Adrenal gland (tissue), 12 donors: ENCODE results near the gene RBM26. TPM values are rescaled to one million over a fixed set of nuclear protein-coding genes. Genes with fewer than 3 reads are reported as not detected.

Source experiments
- DNase-seq, 7 donors: peaks; one replicate each; pipeline ENCODE4 v3.0.0-alpha.2; 2019 to 2020
- H3K27ac ChIP-seq, 5 donors: fragments of 200-600 bp; sonication (generic) in 4 of 5; 1 replicate in 3 of 5; 2 replicates in 2 of 5; pipeline versions ENCODE4 v1.5.1 to v1.8.0; 2016 to 2020; ENCODE audit warnings: mild to moderate bottlenecking in 1 of 5
- H3K27me3 ChIP-seq: fragments of 200-600 bp; 2 replicates; pipeline ENCODE4 v1.8.0; 2021
- H3K36me3 ChIP-seq, 2 donors: fragments of 200-600 bp; replicated peaks in 1 of 2; 1 replicate in 1 of 2; 2 replicates in 1 of 2; pipeline versions ENCODE4 v1.5.1 to v1.8.0; 2018 to 2022
- H3K4me1 ChIP-seq, 2 donors: fragments of 200-600 bp; replicated peaks in 1 of 2; 1 replicate in 1 of 2; 2 replicates in 1 of 2; pipeline versions ENCODE4 v1.5.1 to v1.8.0; 2018 to 2021
- H3K4me3 ChIP-seq, 4 donors: fragments of 200-600 bp; sonication (generic) in 3 of 4; one replicate each; pipeline ENCODE4 v1.5.1; 2016 to 2018
- H3K9me3 ChIP-seq, 3 donors: fragments of 200-600 bp; sonication (generic) in 1 of 3; replicated peaks in 1 of 3; 1 replicate in 2 of 3; 2 replicates in 1 of 3; pipeline versions ENCODE4 v1.5.1 to v1.8.0; 2016 to 2021
- POLR2A ChIP-seq, 2 donors: fragments of 450-650 bp; IDR thresholded peaks; one replicate each; pipeline ENCODE4 v1.6.1; 2017; ENCODE audit warnings: antibody characterized with exemption in 2 of 2, mild to moderate bottlenecking in 2 of 2, moderate library complexity in 1 of 2
- WGBS, 4 donors: extraction: QIAGEN DNeasy Blood & Tissue Kit in 2 of 4; methylation state at CpG; one replicate each; pipeline versions ENCODE4 v1.1.5 to v1.1.7; 2013 to 2017; 5-methylcytosine and 5-hydroxymethylcytosine counted together
- intact Hi-C, 2 donors: fragments of 100-400 bp; cut with DNase I; formaldehyde crosslinking; loops; one replicate each; pipeline versions ENCODE4 v1.14.1 to v1.15.0; 2022 to 2023
- polyA plus RNA-seq, 3 donors: library from polyadenylated mRNA; stranded (reverse); fragments of 200-250 nt in 2 of 3; fragments of 350-450 nt in 1 of 3; fragmentation: Illumina TruSeq in 1 of 3; extraction: RNeasy Lipid Tissue Mini Kit (QIAGEN cat#74804) in 1 of 3; gene quantifications; one replicate each; pipeline ENCODE4 v1.2.3, GENCODE V29; 2013 to 2014
- total RNA-seq, 9 donors: library from RNA; depleted of rRNA in 4 of 9; stranded (reverse); fragments of >200 nt in 4 of 9; fragments of 120-200 nt in 1 of 9; fragmentation: NEBNext Ultra II Directional in 1 of 9; extraction: Animal tissue kit (Norgen Biotek cat#: 25700) in 1 of 9; gene quantifications; one replicate each; pipeline versions ENCODE4 v1.1.0 to v1.2.4, GENCODE V29; 2013 to 2023
- TF ChIP-seq, protein P1 (sequence below), 6 experiments: fragments of 450-650 bp in 4 of 6; fragments of 200-600 bp in 2 of 6; sonication (generic) in 1 of 6; IDR thresholded peaks; 1 replicate in 5 of 6; 2 replicates in 1 of 6; pipeline versions ENCODE4 v1.5.1 to v1.8.0; 2016 to 2021; ENCODE audit warnings: antibody characterized with exemption in 6 of 6, mild to moderate bottlenecking in 2 of 6, moderate library complexity in 1 of 6
- donor health status: healthy with polysubstance abuse.
- donor health status: Bipolar disorder and iron deficiency.
- donor health status: DM: yes; HTN: yes; CAD: no.
- donor health status: DM: no; HTN: no; CAD: no.
- donor health status: DM: no; HTN: no; CAD: no.
- donor health status: DM: yes; HTN: yes; CAD: no.

The RBM26 gene
- total and polyA plus RNA-seq, 12 donors = 18.7 to 62.5 (median 39.7) TPM

GRCh38 chr13:79447741-79448140, 41.7 kb upstream of the RBM26 start:
- Histone ChIP-seq H3K9me3 (no peaks in the 10 kb centered on the region), H3K4me3 (no peak overlapping the region), H3K36me3 (no peaks in the 10 kb centered on the region), H3K27me3 (no peaks in the 10 kb centered on the region), H3K4me1 (peaks cover 0 to 9% of the 10 kb centered on the region in 2 donors), H3K27ac (no peak overlapping the region)
- TF ChIP-seq, protein P1, sequence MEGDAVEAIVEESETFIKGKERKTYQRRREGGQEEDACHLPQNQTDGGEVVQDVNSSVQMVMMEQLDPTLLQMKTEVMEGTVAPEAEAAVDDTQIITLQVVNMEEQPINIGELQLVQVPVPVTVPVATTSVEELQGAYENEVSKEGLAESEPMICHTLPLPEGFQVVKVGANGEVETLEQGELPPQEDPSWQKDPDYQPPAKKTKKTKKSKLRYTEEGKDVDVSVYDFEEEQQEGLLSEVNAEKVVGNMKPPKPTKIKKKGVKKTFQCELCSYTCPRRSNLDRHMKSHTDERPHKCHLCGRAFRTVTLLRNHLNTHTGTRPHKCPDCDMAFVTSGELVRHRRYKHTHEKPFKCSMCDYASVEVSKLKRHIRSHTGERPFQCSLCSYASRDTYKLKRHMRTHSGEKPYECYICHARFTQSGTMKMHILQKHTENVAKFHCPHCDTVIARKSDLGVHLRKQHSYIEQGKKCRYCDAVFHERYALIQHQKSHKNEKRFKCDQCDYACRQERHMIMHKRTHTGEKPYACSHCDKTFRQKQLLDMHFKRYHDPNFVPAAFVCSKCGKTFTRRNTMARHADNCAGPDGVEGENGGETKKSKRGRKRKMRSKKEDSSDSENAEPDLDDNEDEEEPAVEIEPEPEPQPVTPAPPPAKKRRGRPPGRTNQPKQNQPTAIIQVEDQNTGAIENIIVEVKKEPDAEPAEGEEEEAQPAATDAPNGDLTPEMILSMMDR (IDR thresholded peaks at IDR 0.05) = no peak
- TF ChIP-seq POLR2A (IDR thresholded peaks at IDR 0.05) = no peak
- no peak for DNase-seq
- WGBS, 4 donors = 79 to 88% (median 85%) methylated on average over 2 of the region's 2 CpGs
- intact Hi-C loops = no loop called here

- WGBS, 4 donors = 77 to 85% (median 81%) methylated on average over 4 of the region's 4 CpGs
- no peak for TF ChIP-seq POLR2A (IDR thresholded peaks at IDR 0.05)
- TF ChIP-seq, protein P1 (IDR thresholded peaks at IDR 0.05) = no peak
- Histone ChIP-seq H3K4me1 (peaks cover 0 to 8% of the 10 kb centered on the region in 2 donors), H3K27me3 (no peaks in the 10 kb centered on the region), H3K27ac (no peak overlapping the region), H3K9me3 (no peaks in the 10 kb centered on the region), H3K36me3 (no peaks in the 10 kb centered on the region), H3K4me3 (no peak overlapping the region)
- DNase-seq = no peak
- intact Hi-C loops = no loop called here
Observed at GRCh38 chr13:79447141-79447540, 41.1 kb upstream of the RBM26 start.

- TF ChIP-seq POLR2A (IDR thresholded peaks at IDR 0.05) = no peak
- TF ChIP-seq, protein P1 (IDR thresholded peaks at IDR 0.05) = no peak
- intact Hi-C loops = no loop called here
- H3K9me3 ChIP-seq = no peaks in the 10 kb centered on the region
- 88 to 92% (median 89%) methylated on average over 11 of the region's 11 CpGs for WGBS, 4 donors
- H3K36me3 ChIP-seq = no peaks in the 10 kb centered on the region
- H3K4me1 ChIP-seq = no peaks in the 10 kb centered on the region
- no peak overlapping the region for H3K27ac ChIP-seq
- DNase-seq = no peak
- H3K27me3 ChIP-seq = no peaks in the 10 kb centered on the region
- H3K4me3 ChIP-seq = no peak overlapping the region
Observed at GRCh38 chr13:79445968-79446645, 40.1 kb upstream of the RBM26 start.

DNA sequence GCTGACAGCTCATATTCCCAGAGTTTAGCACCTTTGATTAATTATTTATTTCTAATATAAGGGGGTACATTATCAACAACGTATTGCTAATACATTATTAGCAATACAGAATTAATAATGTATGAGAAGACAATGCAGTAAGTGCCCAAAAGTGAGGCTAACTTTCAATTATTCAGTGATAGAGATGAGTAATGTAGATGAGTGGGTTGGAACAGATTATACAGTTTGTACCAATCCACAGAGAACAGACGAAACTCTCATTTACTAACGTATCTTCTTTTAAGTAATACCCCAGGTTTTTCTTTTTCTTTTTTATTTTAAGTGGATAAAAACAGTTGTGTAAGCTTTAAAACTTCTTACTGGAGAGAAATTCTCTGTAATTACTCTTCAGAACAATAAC, 36.7 kb upstream of the RBM26 start:
- WGBS, 4 donors = 74 to 82% (median 79%) methylated on average over 3 of the region's 3 CpGs
- DNase-seq = no peak
- intact Hi-C loops = no loop called here
- TF ChIP-seq, protein P1 (IDR thresholded peaks at IDR 0.05) = no peak
- no peak for TF ChIP-seq POLR2A (IDR thresholded peaks at IDR 0.05)
- no peak overlapping the region for H3K4me3 ChIP-seq
- H3K27ac ChIP-seq = no peak overlapping the region
- no peaks in the 10 kb centered on the region for H3K27me3 ChIP-seq
- H3K36me3 ChIP-seq = no peaks in the 10 kb centered on the region
- no peaks in the 10 kb centered on the region for H3K4me1 ChIP-seq
- no peaks in the 10 kb centered on the region for H3K9me3 ChIP-seq
